Neural cell (in vitro differentiated cells): ENCODE data around the gene RSPRY1.

Experiments used
- EP300 ChIP-seq: fragments of 450-650 bp; conservative IDR thresholded peaks from 2 replicates; pipeline ENCODE4 v1.6.1; 2014; ENCODE audit warnings: antibody characterized with exemption, mild to moderate bottlenecking, moderate library complexity; ENCODE audit not compliant: poor library complexity, severe bottlenecking
- EZH2 ChIP-seq: fragments of 200-600, 300-800 bp; shearing (Covaris generic), sonication (generic); IDR thresholded peaks from 2 replicates; pipeline ENCODE4 v1.6.1; 2014; ENCODE audit warnings: antibody characterized with exemption, low read length, borderline replicate concordance, mild to moderate bottlenecking; ENCODE audit not compliant: insufficient read depth, poor library complexity, severe bottlenecking
- POLR2AphosphoS5 ChIP-seq: IDR thresholded peaks from 2 replicates; pipeline ENCODE4 v1.6.1; 2012
- RAD21 ChIP-seq: fragments of 450-650 bp; conservative IDR thresholded peaks from 2 replicates; pipeline ENCODE4 v1.6.1; 2014; ENCODE audit warnings: antibody characterized with exemption, mild to moderate bottlenecking, moderate library complexity
- SMC3 ChIP-seq: fragments of 450-650 bp; conservative IDR thresholded peaks from 2 replicates; pipeline ENCODE4 v1.6.1; 2014; ENCODE audit warnings: antibody characterized with exemption, mild to moderate bottlenecking, moderate library complexity; ENCODE audit not compliant: poor library complexity
- TAF1 ChIP-seq: IDR thresholded peaks from 2 replicates; pipeline ENCODE4 v1.6.1; 2012; ENCODE audit warnings: low read depth
- TF ChIP-seq, protein P1 (sequence below): fragments of 450-650 bp; IDR thresholded peaks from 2 replicates; pipeline ENCODE4 v1.5.1; 2014; ENCODE audit warnings: antibody characterized with exemption, mild to moderate bottlenecking, moderate library complexity; ENCODE audit not compliant: poor library complexity, severe bottlenecking
- TF ChIP-seq, protein P2 (sequence below): IDR thresholded peaks from 2 replicates; pipeline ENCODE4 v1.6.1; 2012; ENCODE audit warnings: borderline replicate concordance

DNA sequence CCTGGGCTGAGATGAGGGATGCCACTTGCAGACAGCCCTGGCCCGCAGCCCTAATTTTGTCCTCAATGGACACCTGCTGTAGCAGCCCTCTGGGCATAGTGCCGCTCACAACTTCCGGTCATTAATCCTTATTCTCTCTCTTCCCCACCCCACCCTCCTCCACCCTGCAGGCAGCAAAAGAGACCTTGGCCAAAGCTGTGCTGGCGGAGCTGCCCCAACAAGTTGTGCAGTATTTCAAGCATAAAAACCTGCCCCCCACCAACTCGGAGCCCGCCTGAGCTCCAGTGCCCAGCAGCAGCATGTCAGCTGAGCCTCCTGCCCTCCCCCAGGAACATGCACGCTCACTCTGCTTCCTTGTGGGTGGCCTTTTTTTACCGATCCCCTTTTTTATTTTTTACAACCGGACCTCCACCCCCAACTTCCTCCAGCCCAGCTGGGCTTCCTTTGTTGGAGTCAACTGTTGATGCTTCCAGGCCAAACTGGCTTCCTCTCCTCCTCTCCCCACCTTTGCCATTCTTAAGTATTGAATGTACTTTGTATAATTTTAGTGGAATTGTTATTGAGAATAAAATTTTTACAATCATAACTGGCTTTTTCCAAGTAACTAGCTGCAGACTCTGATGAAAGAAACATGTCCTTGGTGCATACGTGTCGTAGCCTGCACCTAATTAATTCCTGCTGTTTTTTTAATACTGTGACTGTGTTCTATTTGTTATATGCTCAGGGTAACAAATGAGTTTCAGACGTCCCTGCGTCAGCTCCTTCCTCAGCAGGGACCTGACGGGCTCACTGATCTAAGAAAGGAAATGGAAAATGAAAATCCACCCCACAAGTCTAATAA is 38.5 kb upstream of the RSPRY1 start:
- TF ChIP-seq, protein P1, sequence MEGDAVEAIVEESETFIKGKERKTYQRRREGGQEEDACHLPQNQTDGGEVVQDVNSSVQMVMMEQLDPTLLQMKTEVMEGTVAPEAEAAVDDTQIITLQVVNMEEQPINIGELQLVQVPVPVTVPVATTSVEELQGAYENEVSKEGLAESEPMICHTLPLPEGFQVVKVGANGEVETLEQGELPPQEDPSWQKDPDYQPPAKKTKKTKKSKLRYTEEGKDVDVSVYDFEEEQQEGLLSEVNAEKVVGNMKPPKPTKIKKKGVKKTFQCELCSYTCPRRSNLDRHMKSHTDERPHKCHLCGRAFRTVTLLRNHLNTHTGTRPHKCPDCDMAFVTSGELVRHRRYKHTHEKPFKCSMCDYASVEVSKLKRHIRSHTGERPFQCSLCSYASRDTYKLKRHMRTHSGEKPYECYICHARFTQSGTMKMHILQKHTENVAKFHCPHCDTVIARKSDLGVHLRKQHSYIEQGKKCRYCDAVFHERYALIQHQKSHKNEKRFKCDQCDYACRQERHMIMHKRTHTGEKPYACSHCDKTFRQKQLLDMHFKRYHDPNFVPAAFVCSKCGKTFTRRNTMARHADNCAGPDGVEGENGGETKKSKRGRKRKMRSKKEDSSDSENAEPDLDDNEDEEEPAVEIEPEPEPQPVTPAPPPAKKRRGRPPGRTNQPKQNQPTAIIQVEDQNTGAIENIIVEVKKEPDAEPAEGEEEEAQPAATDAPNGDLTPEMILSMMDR, result no peak
- no peak for TF ChIP-seq POLR2AphosphoS5
- TF ChIP-seq, protein P2, sequence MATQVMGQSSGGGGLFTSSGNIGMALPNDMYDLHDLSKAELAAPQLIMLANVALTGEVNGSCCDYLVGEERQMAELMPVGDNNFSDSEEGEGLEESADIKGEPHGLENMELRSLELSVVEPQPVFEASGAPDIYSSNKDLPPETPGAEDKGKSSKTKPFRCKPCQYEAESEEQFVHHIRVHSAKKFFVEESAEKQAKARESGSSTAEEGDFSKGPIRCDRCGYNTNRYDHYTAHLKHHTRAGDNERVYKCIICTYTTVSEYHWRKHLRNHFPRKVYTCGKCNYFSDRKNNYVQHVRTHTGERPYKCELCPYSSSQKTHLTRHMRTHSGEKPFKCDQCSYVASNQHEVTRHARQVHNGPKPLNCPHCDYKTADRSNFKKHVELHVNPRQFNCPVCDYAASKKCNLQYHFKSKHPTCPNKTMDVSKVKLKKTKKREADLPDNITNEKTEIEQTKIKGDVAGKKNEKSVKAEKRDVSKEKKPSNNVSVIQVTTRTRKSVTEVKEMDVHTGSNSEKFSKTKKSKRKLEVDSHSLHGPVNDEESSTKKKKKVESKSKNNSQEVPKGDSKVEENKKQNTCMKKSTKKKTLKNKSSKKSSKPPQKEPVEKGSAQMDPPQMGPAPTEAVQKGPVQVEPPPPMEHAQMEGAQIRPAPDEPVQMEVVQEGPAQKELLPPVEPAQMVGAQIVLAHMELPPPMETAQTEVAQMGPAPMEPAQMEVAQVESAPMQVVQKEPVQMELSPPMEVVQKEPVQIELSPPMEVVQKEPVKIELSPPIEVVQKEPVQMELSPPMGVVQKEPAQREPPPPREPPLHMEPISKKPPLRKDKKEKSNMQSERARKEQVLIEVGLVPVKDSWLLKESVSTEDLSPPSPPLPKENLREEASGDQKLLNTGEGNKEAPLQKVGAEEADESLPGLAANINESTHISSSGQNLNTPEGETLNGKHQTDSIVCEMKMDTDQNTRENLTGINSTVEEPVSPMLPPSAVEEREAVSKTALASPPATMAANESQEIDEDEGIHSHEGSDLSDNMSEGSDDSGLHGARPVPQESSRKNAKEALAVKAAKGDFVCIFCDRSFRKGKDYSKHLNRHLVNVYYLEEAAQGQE, result no peak
- TF ChIP-seq RAD21, result no peak
- no peak for TF ChIP-seq EP300
- TF ChIP-seq EZH2, result no peak
- TF ChIP-seq SMC3, result no peak
- TF ChIP-seq TAF1, result no peak
